ENCODE results near the gene NKAIN2.
"Not testable (repeated sequence)": the region's sequence is repeated elsewhere in the genome, so short reads cannot be mapped to it uniquely, and the experiment has no call there.

The NKAIN2 gene

DNA sequence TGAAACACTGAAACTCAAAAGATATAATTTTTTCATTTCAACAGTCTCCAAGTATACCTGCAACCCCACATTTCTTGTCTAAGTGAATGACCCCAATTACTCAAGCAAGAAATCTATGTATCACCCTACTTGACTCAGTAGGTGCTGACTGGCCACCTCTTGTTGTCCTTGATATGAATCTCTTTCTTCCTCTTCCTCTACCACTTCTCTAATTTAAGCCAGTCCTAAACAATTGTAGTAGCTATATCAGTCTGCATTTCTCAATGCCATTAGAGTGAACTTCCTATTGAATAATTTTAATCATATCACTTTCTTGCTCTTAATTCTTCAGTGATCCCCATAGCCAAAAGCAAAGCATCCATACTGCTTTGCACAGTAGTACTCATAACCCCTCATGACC, 93.2 kb downstream of the NKAIN2 start:
- DNase-seq, result no peak

DNA sequence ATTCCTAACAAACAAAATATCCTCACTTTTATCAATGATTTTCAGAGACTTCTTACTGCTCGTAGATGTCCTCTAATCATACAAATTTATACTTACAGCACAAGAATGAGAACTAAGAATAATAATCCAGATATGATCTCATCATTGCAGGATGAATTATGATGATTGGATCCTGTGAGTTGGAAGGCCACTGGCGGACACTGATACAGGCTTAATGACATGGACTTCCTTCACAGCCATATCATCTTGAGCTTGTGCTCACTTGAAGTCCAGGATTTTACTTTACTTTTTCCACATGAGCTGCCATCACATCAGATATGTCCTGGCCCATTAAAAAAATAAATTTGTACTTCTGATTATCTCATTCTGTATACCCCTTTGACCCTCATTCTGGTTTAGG, 94.3 kb downstream of the NKAIN2 start:
- no peak for DNase-seq

DNA sequence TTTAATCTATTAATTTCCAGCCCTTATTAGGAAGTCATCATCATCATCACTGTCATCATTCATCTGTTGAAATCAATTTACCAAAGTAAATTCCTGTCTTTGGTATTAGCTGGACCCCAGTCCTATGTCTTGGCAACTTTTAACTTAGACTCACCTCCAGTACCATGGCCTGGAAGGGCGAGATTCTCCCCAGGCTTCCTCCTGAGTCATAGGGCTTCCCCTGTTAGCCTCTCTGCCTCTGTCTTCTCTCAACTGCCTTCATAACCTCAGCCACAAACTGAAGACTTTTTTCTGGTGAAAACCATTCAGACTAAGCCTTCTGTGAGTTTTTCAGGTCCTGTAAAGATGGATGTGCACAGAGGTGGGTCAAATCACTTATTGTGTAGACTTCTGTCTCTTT, 95.0 kb downstream of the NKAIN2 start:
- DNase-seq, result no peak

DNA sequence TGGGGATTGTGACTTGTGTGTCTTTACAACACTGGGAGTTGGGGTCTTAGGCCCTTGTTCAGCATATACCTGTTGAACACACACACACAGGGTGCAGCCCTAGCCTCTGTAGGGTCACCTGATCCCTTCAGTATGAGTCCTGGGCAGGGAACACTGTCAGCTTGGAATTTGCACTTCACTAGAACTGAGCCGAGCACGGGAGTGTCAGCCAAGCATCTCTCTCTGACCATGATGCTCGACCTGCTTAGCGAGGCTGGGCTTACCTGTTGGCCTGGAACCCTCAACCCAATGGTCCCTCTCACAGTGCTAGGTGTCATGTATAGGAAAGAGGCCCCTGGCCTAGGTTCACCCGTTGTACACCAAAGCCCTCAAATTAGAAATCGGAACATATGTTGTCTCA, 96.1 kb downstream of the NKAIN2 start:
- DNase-seq, result no peak

DNA sequence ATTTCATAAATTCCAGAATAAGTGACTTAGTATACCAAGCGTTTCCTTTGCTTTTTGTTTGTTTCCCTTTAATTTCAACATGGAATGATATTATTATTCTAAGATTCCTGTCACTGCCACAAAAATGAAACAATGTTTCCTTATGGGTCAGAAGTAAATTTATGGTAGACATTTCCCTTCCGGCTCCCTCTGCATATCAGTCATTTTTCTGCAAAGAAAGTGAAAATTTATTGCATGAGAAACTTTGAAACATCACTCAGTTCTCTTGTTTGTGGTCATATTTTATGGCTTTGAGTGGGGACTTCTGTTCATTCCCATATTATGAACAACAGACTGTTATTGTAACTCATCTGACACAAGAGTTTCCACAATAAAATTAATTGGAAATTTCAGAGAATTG, 97.8 kb downstream of the NKAIN2 start:
- no peak for DNase-seq

DNA sequence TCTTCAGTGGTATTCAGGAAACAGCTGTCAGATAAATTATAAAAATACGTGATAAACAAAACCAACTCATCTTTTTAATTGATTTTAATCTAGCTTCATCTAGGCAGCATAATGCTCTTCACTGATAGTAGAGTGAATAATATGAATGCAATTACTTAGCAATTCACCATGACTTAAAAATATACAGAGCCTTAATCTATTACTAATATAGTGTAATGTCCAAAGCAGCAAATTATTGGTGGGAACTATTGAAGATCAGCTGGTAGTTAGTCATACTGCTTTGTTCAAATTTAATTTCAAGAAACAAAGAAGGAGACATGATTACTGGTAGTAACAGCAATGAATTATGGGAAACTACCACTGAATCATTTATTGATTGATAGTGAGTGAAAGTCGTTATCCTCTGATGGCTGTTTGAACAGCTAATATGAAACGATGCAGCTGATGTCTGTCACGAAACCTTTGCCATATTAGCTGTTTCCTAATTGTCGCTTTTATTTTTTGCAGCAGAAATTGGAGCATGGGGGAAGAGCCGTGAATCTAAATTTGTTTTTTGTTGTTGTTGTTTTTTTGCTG, 99.2 kb downstream of the NKAIN2 start:
- DNase-seq, result no peak

DNA sequence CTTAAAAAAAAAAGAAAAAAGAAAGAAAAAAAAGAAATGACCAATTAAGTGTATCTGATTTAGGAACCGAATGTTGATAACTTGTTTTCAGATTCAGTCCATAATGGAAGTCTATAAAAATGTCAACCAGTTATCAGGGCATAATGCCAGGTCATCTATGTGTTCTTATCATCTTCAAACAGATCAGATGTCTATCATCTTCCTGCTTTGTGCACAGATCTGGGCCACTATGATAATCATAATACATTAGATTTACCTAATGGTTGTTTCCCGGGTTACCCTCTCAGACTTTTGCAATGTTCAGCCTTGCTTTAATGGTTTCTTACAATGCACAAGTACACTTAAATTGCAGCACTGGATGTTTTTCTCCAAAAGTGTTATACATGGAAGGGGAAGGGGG, 100.6 kb downstream of the NKAIN2 start:
- DNase-seq, result no peak

GRCh38 chr6:123908797-123909196, 105.1 kb downstream of the NKAIN2 start:
- DNase-seq, result no peak

- DNase-seq, result no peak
These were observed 106.3 kb downstream of the NKAIN2 start for GRCh38 chr6:123909989-123910388.

DNA sequence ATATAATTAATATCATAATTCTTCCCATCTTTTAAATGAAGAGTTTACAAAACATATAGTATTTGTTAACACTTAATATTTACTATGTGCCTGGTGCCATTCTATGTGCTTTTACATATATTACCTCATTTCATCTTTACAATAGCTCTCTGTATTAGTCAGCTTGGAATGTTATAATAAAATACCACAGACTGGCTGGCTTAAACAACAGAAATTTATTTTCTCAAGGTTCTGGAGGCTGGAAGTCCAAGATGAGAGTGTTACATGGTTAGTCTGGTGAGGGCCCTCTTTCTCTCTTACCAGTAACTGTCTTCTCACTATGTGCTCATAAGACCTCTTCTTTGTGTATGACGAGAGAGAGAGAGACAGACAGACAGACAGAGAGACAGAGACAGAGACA, 110.2 kb downstream of the NKAIN2 start:
- DNase-seq, result no peak

DNA sequence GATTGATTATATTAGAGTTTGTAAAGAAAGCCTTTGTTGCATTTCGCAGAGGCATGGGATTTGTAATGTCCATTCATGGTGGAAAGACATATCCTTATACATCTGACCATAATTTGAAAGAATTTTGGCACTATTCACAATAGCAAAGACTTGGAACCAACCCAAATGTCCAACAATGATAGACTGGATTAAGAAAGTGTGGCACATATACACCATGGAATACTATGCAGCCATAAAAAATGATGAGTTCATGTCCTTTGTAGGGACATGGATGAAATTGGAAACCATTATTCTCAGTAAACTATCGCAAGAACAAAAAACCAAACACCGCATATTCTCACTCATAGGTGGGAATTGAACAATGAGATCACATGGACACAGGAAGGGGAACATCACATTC, 119.7 kb downstream of the NKAIN2 start:
- DNase-seq, result not testable (repeated sequence)

DNA sequence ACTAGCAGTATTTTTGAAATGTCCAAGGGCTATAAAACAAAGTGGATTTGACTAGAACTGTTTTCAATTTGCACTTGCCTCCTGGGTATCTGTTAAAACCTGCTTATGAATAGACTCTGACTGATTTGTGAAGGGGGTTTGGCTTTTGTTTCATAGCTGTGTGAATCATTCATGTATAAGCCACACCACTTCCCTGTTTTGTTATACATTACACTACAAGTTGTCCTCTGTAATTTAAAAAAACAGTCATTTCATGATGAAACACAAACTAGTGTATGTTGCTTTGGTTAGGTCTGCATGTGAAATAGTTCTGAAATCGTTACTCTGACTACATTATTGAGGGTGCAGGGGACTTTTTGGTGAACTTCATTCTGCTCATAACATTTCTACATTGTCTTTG, 121.7 kb downstream of the NKAIN2 start:
- DNase-seq, result no peak

DNA sequence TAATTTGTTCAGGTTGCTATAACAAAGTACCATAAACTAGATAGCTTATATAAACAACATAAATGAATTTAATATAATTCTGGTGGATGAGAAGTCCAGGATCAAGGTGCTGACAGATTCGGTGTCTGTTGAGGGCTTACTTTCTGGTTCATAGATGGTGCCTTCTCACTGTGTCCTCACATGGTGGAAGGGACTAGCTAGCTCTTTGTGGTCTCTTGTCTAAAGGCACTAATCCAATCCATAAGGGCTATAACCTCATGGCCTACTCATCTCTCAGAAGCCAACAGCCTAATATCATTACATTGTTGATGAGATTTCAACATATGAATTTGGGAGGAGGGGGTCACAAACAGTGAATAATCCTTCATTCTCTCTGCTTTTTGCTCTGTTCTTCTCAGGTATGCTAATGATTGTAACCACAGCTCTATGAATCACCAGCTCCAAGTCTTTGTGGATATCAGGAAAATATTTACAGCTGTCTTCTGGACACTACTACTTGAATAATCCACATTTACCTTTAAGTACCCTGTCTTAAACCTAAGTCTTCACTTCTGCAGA, 122.3 kb downstream of the NKAIN2 start:
- no peak for DNase-seq

- no peak for DNase-seq
These were observed 124.9 kb downstream of the NKAIN2 start for GRCh38 chr6:123928529-123928928.

DNA sequence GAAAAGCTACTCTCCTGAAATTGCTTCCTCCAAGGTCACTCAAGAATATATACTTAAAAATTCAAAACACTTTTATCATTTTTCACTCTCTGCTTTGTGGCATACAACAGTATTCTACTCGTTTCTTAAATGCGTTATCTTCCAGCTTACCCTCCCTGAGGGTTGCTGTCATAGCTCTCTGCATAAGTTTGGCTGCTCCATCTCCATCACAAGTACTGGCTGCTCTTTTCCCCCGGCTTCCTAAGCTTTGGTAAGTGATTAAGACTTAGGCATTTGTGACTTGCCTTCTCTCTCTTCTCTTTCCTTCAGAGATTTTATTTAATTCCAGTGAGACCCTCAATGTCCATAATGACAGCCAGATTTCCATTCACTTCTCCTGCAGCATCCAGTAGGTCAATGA, 128.3 kb downstream of the NKAIN2 start:
- no peak for DNase-seq

- DNase-seq, result no peak
These were observed 136.9 kb downstream of the NKAIN2 start for GRCh38 chr6:123940551-123940950.

DNA sequence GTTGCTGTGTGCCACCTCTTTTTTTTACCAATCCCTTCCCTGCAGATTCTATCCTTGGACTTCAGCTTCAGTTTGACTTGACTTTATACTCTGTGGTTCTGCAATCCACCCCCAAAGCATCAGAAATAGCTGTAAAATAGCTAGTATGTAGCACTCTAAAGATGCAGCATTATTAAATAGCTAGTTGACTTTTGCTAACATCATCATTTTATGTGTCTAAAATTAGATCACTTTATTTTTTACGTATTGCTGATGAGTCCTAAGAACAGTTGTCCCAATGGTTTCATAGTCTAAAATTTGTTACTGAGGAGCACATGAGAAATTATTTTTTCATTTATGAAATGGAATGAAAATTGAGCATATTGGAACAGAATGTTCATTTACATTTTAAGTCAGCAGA, 138.2 kb downstream of the NKAIN2 start:
- no peak for DNase-seq

DNA sequence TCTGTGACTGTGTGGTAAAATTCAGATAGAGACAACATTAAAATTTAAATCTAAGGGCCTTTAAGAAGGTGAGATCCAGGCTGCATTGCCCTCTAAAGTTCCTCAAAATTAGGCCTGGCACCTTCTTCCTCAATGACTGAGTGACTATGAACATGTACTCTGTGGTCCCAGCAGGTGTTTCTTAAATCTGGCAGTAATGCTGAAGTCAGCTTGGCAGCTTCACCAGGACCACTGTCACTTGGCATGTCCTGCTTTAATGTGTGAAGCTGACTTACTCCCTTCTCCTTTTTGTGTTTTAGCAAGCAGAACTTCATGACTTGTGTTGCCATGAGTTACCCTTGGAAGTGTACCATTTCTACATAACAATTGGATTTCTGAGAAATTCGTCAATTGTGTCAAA, 141.7 kb downstream of the NKAIN2 start:
- DNase-seq, result no peak

- DNase-seq, result no peak
These were observed 150.3 kb downstream of the NKAIN2 start for GRCh38 chr6:123953920-123954319.

DNA sequence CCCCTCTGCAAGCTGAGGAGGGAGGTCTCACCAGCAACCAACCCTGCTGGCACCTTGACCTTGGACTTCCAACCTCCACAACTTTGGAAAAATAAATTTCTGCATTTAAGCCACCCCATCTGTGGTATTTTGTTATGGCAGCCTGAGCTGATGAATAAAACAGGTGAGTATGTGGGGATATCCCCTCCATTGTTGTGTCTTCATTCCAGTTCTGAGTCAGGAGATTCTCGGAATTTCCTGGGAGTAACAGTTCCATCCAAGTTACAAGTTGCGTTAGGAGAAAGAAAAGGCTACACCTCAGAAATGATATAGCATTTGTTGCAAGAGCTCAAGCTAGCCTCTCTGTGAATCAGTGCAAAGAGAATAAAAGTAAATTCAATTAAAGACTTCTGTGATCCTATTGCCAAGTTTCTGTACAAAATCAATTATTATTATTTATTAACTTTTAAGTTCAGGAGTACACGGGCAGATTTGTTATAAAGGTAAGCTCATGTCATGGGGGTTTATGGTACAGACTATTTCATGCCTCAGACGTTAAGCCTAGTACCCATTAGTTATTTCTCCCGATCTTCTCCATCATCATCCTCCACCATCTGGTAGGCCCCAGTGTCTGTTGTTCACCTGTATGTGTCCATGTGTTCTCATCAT, 153.0 kb downstream of the NKAIN2 start:
- no peak for DNase-seq

GRCh38 chr6:123962508-123962907, 158.8 kb downstream of the NKAIN2 start:
- no peak for DNase-seq

DNA sequence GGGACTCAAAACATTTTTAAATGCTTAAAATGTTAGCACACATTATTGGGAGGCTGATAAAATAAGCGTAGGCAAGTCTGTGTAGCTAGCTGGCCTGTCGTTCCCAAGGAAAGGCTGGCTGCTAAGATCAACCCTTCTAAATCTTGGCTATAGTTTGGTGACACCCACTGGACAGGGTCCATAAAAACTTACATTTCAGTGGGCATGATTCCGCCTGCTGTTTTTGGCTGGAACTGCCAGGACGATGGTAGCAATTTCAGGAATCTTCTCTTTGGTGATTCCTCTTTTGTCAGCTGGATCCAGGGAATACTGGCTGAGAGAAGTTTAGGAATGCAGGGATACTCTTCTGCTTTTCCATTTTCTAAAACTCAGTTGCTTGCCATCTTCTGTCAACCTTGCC, 162.2 kb downstream of the NKAIN2 start:
- no peak for DNase-seq

DNA sequence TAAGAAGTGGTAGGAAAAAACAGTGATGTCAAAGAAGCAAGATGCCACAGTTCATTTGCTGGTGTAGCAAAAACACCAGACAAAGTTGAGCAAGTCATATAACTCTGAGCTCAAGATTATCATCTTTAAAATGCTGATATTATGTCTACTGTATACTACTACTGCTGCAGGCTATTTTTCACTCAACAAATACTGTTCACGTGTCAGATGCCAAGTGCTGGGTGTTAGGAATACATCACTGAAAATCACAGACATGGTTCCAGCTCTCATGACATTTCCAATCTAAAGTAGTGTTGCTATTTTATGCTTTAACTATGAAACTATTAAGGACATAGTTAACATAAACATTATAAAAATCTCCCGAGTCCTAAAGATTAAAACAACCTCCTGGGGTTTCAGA, 163.0 kb downstream of the NKAIN2 start:
- no peak for DNase-seq

- no peak for DNase-seq
These were observed 164.2 kb downstream of the NKAIN2 start for GRCh38 chr6:123967905-123968304.
